Measurements from ENCODE around the gene STXBP6.

STXBP6 gene

DNA sequence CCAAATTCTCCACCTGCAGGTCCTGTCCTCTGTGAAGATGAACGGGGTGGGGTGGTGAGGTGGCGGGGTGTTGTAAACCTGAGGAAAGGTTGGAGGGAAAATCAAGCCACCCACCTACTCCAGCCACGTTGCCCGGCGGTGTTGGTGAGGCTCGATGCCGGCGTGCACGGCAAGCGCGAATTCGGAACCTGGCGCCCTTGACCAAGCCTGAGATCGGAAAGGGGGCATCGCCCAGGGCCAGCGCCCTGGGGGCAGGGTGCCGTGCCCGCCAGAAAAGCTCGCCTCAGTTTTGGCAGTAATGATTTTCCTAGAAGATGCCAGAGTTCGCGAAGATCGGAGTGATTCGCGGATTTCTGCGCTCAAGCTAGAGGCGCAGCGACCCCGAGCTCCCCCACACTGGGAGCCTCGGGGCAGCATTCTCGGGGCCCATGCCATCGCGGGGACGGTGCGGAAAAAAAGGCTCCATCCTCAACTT is 817 bp downstream of the STXBP6 start:
- ChIA-PET POLR2A (no interaction called here), CTCF (no interaction called here)
- TF ChIP-seq, protein P1, sequence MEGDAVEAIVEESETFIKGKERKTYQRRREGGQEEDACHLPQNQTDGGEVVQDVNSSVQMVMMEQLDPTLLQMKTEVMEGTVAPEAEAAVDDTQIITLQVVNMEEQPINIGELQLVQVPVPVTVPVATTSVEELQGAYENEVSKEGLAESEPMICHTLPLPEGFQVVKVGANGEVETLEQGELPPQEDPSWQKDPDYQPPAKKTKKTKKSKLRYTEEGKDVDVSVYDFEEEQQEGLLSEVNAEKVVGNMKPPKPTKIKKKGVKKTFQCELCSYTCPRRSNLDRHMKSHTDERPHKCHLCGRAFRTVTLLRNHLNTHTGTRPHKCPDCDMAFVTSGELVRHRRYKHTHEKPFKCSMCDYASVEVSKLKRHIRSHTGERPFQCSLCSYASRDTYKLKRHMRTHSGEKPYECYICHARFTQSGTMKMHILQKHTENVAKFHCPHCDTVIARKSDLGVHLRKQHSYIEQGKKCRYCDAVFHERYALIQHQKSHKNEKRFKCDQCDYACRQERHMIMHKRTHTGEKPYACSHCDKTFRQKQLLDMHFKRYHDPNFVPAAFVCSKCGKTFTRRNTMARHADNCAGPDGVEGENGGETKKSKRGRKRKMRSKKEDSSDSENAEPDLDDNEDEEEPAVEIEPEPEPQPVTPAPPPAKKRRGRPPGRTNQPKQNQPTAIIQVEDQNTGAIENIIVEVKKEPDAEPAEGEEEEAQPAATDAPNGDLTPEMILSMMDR (IDR thresholded peaks at IDR 0.05; ENCODE audit: insufficient read depth, low read length, missing control alignments), result no peak
- peak overlapping the region; percentile 43 for H3K4me3 ChIP-seq (ENCODE audit: low read depth, low read length)
- DNase-seq (ENCODE audit: low read depth, low spot score), result no peak

DNA sequence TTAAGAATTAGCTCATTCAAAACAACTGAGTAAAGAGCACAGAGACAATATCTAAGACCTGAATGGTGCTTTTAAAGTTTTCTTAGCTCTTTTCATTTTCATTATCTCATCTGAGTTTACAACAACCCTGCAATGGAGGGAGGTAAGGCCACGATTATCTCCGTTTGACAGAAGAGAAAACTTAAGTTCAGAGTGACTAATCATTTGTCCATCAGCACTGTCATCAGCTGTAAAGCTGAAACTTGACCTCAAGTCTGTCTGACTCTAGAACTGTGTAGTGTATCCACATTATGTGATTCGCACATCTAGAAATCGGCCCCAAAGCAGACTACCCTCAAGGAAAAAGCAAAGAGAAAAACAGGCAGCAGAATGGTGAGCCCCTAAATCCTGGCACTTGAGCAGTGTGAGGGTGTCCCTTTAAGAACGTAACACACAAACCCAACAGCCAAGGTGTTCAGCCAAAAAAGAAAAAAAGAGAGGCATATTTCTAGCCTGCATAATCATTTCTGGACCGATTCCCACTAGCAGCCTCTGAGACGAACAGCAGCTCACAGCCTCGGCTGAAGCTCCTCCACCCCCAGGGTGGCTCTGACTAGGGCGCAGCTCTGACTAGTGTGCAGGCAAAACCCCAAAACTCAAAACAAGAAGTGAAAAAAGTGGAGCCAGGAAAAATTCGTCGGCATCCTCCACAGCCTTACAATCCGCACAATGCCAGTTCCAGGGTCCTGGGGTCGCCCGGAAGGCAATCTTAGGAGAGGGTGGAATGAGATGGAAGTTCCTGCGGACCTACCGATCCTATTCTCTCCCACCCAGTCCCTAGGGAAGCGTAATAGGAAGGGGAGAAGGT is 1.6 kb downstream of the STXBP6 start:
- H3K4me3 ChIP-seq (ENCODE audit: low read depth, low read length), result no peak overlapping the region; the same call in 1 of the 2 replicates
- DNase-seq (ENCODE audit: low read depth, low spot score), result no peak
- CTCF ChIA-PET, result no interaction called here
- POLR2A ChIA-PET, result no interaction called here
- TF ChIP-seq, protein P1 (IDR thresholded peaks at IDR 0.05; ENCODE audit: insufficient read depth, low read length, missing control alignments), result no peak

DNA sequence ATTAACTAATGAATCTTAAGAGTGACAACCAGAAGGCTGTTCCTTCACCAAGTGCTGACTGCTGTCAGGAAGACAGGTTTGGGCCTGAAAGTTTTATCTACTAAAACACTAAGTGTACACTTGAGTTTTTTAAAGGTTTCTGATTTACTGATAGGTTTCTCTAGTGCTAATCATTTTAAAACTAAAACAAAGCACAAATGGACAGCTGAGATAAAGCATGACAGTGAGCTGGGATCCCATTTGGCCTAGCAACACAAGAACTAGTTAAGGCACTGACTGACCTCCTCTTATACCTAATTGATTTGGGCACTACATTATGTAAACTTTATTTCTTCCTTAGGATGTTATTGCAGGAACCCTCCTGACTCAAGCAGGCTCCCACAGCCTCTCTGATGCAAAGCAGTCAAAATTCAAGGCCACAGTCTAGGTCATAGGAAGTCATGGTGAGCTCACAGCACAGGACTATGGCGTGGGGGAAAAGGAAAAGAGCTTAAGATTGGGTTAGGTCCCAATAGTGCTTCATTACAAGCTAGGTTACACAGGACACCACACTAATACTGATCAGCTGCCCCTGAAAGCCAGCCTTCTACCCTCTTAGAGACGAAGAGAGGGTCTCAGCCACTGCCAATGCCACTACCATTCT is 3.5 kb downstream of the STXBP6 start:
- TF ChIP-seq, protein P1 (IDR thresholded peaks at IDR 0.05; ENCODE audit: insufficient read depth, low read length, missing control alignments), result no peak
- CTCF ChIA-PET, result no interaction called here
- POLR2A ChIA-PET, result interaction anchor here (0.6 kb wide), 1 partner anchor 1852 kb away, joined by 3 read pairs; no protein-coding TSS in a partner anchor
- DNase-seq (ENCODE audit: low read depth, low spot score), result no peak
- H3K4me3 ChIP-seq (ENCODE audit: low read depth, low read length), result no peak overlapping the region

DNA sequence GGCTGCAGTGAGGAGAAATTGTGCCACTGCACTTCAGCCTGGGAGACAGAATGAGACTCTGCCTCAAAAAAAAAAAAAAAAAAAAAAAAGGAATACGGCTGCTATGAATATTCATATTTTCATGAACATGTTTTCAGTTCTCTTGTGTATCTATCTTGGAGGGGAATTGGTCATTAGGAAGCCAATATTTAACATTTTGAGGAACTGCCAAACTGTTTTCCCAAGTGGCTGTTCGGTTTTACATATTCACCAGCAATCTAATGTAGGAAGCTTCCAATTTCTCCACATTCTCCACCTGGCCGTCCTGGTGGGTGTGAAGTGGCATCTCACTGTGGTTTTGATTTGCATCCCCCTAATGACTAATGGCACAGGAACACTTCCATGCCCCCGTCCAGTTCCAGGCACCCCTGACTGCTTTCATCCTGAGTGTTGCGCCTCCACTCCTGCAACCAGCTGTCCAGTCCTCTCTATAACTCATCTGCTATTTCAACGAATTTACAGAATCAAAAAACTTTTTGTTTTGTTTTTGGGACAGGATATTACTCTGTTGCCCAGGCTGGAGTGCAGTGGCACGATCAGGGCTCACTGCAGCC is 5.7 kb downstream of the STXBP6 start:
- TF ChIP-seq, protein P1 (IDR thresholded peaks at IDR 0.05; ENCODE audit: insufficient read depth, low read length, missing control alignments), result no peak
- no peak overlapping the region for H3K4me3 ChIP-seq (ENCODE audit: low read depth, low read length)
- POLR2A ChIA-PET, result no interaction called here
- DNase-seq (ENCODE audit: low read depth, low spot score), result no peak
- CTCF ChIA-PET, result no interaction called here

DNA sequence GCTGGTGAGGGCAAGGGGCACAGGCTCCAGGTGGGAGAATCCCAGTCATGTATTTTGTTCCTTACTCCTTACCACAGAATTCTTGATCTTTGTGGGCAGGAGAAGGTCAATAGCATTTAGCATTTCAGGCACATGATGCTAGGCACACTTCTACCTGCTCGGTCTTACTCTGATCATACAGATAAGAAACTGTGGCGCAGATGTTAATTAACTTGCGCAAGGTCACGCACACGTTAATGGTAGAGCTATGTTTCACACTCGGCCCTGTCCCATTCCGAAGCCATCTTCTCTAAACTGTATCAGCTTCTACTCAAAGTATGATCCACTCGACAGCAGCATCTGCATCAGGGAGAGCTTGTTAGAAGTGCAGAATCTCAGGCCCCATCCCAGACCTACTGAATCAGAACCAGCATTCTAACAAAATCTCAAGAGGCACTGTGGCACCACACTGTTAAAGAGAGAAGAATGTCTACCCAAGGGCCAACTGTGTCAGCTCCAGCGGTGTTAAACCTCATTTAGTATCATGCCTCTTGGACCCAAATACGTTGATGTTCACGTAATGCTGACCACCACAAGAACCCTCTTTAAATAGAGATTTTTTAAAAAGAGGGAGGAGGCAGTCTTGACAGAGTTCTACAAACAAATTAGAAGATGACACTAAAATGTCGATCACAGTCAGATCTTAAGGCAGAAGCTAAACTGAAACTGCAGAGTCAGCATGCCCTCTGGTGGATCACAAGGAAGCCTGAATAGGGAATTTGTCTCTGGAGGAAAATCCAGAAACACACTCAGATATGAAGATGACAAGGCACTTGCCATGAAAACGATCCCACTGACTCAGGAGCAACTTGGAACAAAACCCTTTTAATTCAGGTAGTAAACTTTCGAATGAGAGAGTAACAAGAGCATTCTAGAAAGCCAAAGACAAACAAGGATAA is 7.3 kb downstream of the STXBP6 start:
- no peak overlapping the region for H3K4me3 ChIP-seq (ENCODE audit: low read depth, low read length)
- CTCF ChIA-PET, result interaction anchor here (1.0 to 1.3 kb wide), 3 partner anchors 23 to 236 kb away, joined by 3 to 4 read pairs (median 3); no protein-coding TSS in a partner anchor
- peak; percentile 2 for DNase-seq (ENCODE audit: low read depth, low spot score)
- TF ChIP-seq, protein P1 (IDR thresholded peaks at IDR 0.05; ENCODE audit: insufficient read depth, low read length, missing control alignments), result peak; percentile 56
- POLR2A ChIA-PET, result no interaction called here
